Lower leg skin (tissue), 3 donors: ENCODE measurements around the gene AKAP12.

Experiments
- CTCF ChIP-seq, 3 donors: fragments of 450-650 bp; IDR thresholded peaks; one replicate each; pipeline ENCODE4 v1.5.1; 2016; ENCODE audit warnings: antibody characterized with exemption in 3 of 3, mild to moderate bottlenecking in 3 of 3, moderate library complexity in 2 of 3
- POLR2A ChIP-seq, 2 donors: fragments of 450-650 bp; IDR thresholded peaks; one replicate each; pipeline ENCODE4 v1.6.1; 2016 to 2017; ENCODE audit warnings: antibody characterized with exemption in 2 of 2, mild to moderate bottlenecking in 1 of 2, moderate library complexity in 1 of 2

- TF ChIP-seq CTCF (IDR thresholded peaks at IDR 0.05) (no peak), POLR2A (IDR thresholded peaks at IDR 0.05) (no peak)
These were observed 28.7 kb upstream of the AKAP12 start for GRCh38 chr6:151211075-151211474.
